LNCaP clone FGC (cell line): ENCODE measurements around the gene NMRK2.
A peak's percentile ranks its signal among the peaks of the same experiment; 100 is the strongest.

Source experiments
- DNase-seq: peaks from one replicate; pipeline ENCODE4 v3.0.0-alpha.2; 2011; ENCODE audit warnings: low read depth
- H3K4me3 ChIP-seq: 2 replicates; pipeline ENCODE4 v1.5.1; 2011; ENCODE audit warnings: mild to moderate bottlenecking, low read depth, low read length, control low read depth
- CTCF ChIP-seq: IDR thresholded peaks from 2 replicates; pipeline ENCODE4 v1.5.1; 2012; ENCODE audit warnings: mild to moderate bottlenecking; ENCODE audit not compliant: control insufficient read depth, insufficient read depth; ENCODE audit errors: extremely low read depth

Gene NMRK2

GRCh38 chr19:3968556-3969434 lies 35.9 kb downstream of the NMRK2 start:
- DNase-seq = peak; percentile 98
- TF ChIP-seq CTCF = no peak
- H3K4me3 ChIP-seq = peak overlapping the region; percentile 91

- DNase-seq = no peak
- 0 out of 2 replicates have a peak, but pooled peaks have one; percentile 9 for TF ChIP-seq CTCF
- H3K4me3 ChIP-seq = peak overlapping the region; percentile 91
These were observed 36.8 kb downstream of the NMRK2 start for GRCh38 chr19:3969435-3970312.

DNA sequence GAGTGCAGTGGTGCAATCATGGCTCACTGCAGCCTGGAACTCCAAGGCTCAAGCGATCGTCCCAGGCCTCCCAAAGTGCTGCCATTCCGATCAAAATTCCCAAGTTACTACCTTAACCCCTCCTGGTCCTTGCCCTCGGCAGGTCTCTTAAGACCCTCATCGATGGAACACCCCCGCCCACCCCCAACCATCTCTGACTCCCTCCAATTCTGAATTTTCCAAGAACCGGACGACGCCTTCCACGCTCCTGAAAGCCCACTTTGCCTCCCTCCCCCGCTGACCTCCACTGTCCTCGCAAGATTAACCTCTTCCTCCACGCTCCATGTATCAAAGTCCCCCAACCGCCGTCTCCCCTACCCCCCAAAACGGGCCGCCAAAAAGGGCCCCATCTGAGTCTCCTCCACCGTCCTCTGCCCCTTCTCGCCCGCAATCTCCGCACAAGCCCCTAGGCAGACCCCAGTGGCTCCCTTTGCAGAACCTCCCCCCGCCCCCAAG lies 37.5 kb downstream of the NMRK2 start:
- no peak for DNase-seq
- H3K4me3 ChIP-seq = peak overlapping the region; percentile 91
- TF ChIP-seq CTCF = no peak

GRCh38 chr19:3970808-3971598 lies 38.1 kb downstream of the NMRK2 start, which contains the start of gene DAPK3:
DAPK3 (minus strand) TSS chr19:3971099; CDS start chr19:3969735, 1,364 bp downstream.
- TF ChIP-seq CTCF = no peak
- peak; percentile 97 for DNase-seq
- H3K4me3 ChIP-seq = peak within 1 kb of the TSS; percentile 91

DNA sequence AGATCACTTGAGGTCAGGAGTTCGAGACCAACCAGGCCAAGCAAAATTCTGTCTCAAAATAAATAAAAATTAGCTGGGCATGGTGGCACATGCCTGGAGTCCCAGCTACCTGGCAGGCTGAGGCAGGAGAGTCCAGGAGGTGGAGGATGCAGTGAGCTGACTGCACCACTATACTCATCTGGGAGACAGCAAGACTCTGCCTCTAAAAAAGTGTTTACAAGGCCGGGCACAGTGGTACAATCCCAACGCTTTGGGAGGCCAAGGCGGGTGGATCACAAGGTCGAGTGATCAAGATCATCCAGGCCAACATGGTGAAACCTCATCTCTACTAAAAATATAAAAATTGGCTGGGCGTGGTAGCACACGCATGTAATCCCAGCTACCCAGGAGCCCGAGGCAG lies 42.3 kb downstream of the NMRK2 start:
- no peak for TF ChIP-seq CTCF
- no peak overlapping the region for H3K4me3 ChIP-seq
- DNase-seq = no peak

- no peak for DNase-seq
- no peak overlapping the region for H3K4me3 ChIP-seq
- TF ChIP-seq CTCF = no peak
These were observed 42.8 kb downstream of the NMRK2 start for GRCh38 chr19:3975637-3976087.
